ENCODE measurements around the gene GLO1. TPM values are rescaled to one million over a fixed set of nuclear protein-coding genes. Genes with fewer than 3 reads are reported as not detected.

The GLO1 gene
- total and polyA plus RNA-seq, 2 experiments from 2014 or later, result 273 TPM

- TF ChIP-seq ZNF462 (CRISPR knock-in tag; IDR thresholded peaks at IDR 0.05) (no peak), JUNB (IDR thresholded peaks at IDR 0.05; ENCODE audit: unreplicated experiment) (no peak), POLR2AphosphoS5 (IDR thresholded peaks at IDR 0.05; ENCODE audit: low read depth) (no peak), STAT1 (IDR thresholded peaks at IDR 0.05; ENCODE audit: unreplicated experiment) (no peak), REST (IDR thresholded peaks at IDR 0.05; ENCODE audit: unreplicated experiment) (no peak), NANOG (IDR thresholded peaks at IDR 0.05; ENCODE audit: borderline replicate concordance) (no peak)
Observed at GRCh38 chr6:38697846-38698245, 5.1 kb downstream of the GLO1 start (continued).

GRCh38 chr6:38696345-38696744 lies 6.6 kb downstream of the GLO1 start:
- Histone ChIP-seq H3F3A (replicated peaks; ENCODE audit: low read depth) (no peaks in the 10 kb centered on the region), H3K27ac (ENCODE audit: low read depth) (no peak overlapping the region), H3K4me3 (no peak overlapping the region), H3K4me2 (no peak overlapping the region), H3K79me2 (replicated peaks; ENCODE audit: insufficient read depth) (peaks cover 98% of the 10 kb centered on the region), H3K36me3 (ENCODE audit: insufficient read depth) (peaks cover 4% of the 10 kb centered on the region; the same call in 1 of the 2 replicates), H3K9me2 (ENCODE audit: insufficient read depth) (no peaks in the 10 kb centered on the region), H4K20me1 (replicated peaks; ENCODE audit: insufficient read depth) (peaks cover 64% of the 10 kb centered on the region), H3K27me3 (ENCODE audit: insufficient read depth) (no peaks in the 10 kb centered on the region), H2AFZ (no peak overlapping the region), H3K4me1 (ENCODE audit: insufficient read depth) (no peaks in the 10 kb centered on the region)
- TF ChIP-seq REST (IDR thresholded peaks at IDR 0.05; ENCODE audit: unreplicated experiment) (no peak), ETS1 (IDR thresholded peaks at IDR 0.05) (no peak), ZNF331 (CRISPR knock-in tag; IDR thresholded peaks at IDR 0.05; ENCODE audit: low read depth) (no peak), EZH2 (IDR thresholded peaks at IDR 0.05; ENCODE audit: low read depth, unreplicated experiment) (no peak), NANOG (IDR thresholded peaks at IDR 0.05; ENCODE audit: borderline replicate concordance) (no peak), CREB1 (CRISPR knock-in tag; IDR thresholded peaks at IDR 0.05; ENCODE audit: low read depth) (no peak), STAT1 (IDR thresholded peaks at IDR 0.05; ENCODE audit: unreplicated experiment) (no peak)
- H3K27me3 Mint-ChIP-seq (ENCODE audit: insufficient read depth, low read depth, poor library complexity), result peaks cover under 1% of the 10 kb centered on the region
- DNase-seq (ENCODE audit: low spot score) (no peak), ATAC-seq (no peak)
- no peaks in the 10 kb centered on the region for H3K4me1 Mint-ChIP-seq
- H3K27ac Mint-ChIP-seq, result no peak overlapping the region
- H3K36me3 Mint-ChIP-seq (ENCODE audit: low read depth), result peaks cover 36% of the 10 kb centered on the region
- peaks cover 7% of the 10 kb centered on the region for H3K9me3 Mint-ChIP-seq
- H3K4me3 Mint-ChIP-seq, result no peak overlapping the region

Data from GM23338 (cell line).